ENCODE results near the gene IKZF5.

IKZF5 gene

DNA sequence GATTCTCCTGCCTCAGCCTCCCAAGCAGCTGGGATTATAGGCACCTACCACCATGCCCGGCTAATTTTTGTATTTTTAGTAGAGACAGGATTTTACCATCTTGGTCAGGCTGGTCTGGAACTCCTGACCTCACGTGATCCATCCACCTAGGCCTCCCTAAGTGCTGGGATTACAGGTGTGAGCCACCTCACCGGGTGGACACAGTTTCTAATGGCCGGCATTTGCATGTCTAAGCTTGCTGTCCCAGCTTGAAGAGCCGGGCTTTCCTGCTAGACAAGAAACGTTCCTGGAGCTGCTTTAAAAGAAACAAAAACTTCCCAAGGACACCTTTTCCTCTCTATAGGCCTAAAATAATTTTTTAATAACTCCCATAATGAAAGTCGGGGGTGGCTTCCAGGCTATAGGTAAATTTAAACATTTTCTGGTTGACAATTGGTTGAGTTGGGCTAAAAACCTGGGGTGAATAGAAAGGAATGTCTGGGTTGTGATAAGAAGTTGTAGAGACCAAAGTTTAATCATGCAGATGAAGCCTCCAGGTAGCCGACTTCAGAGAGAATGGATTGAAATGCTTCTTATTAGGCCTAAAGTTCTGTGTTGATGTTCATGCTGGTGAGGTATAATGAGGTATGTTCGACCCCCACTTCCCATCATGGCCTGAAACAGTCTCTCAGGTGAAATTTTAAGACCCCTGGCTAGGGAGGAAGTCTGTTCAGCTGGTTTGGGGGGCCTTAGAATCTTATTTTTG, 9.0 kb upstream of the IKZF5 start:
- no peaks in the 10 kb centered on the region for H3K27me3 ChIP-seq (replicated peaks; ENCODE audit: insufficient read depth, low read length)
- H3K36me3 ChIP-seq (replicated peaks; ENCODE audit: insufficient read depth, low read length) = no peaks in the 10 kb centered on the region
- H4K20me1 ChIP-seq (ENCODE audit: insufficient read depth, low read length) = no peaks in the 10 kb centered on the region
- no peaks in the 10 kb centered on the region for H3K9me3 ChIP-seq (replicated peaks; ENCODE audit: insufficient read depth, low read length)
- H3K4me1 ChIP-seq (ENCODE audit: low read length) = no peaks in the 10 kb centered on the region
- no peaks in the 10 kb centered on the region for H3K9me2 ChIP-seq (replicated peaks; ENCODE audit: insufficient read depth, low read length)
- no peak overlapping the region for H3K4me2 ChIP-seq (ENCODE audit: low read depth, low read length)
- no peak overlapping the region for H3K27ac ChIP-seq (ENCODE audit: low read length)
- no peak for DNase-seq
- TF ChIP-seq EZH2phosphoT487 (IDR thresholded peaks at IDR 0.05; ENCODE audit: low read length) = no peak
- no peaks in the 10 kb centered on the region for H3K79me2 ChIP-seq (ENCODE audit: low read length)
- no peaks in the 10 kb centered on the region for H3F3A ChIP-seq (ENCODE audit: insufficient read depth, low read length)
- no peak overlapping the region for H2AFZ ChIP-seq (ENCODE audit: low read length)
- H3K4me3 ChIP-seq (ENCODE audit: low read length) = no peak overlapping the region
- no peak overlapping the region for H3K9ac ChIP-seq (ENCODE audit: low read length)

DNA sequence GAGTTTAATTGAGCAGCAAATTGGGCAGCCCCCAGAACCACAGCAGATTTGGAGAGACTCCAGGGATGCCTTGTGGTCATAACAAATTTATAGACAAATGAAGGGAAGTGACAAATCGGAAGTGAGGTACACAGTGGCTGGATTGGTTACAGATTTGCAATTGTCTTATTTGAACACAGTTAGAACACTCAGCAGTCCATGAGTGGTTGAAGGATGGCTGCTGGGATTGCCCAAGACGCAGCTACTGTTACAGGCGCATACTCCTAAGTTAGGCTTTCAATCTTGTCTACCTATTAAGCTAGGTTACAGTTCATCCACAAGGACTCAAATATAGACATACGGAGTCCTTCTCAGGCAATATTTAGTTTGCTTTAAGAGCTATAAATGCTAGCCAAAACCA, 7.6 kb upstream of the IKZF5 start:
- DNase-seq = no peak
- Histone ChIP-seq H4K20me1 (ENCODE audit: insufficient read depth, low read length) (no peaks in the 10 kb centered on the region), H3K4me3 (ENCODE audit: low read length) (no peak overlapping the region), H3K27me3 (replicated peaks; ENCODE audit: insufficient read depth, low read length) (no peaks in the 10 kb centered on the region), H3K36me3 (replicated peaks; ENCODE audit: insufficient read depth, low read length) (no peaks in the 10 kb centered on the region), H3K9me2 (replicated peaks; ENCODE audit: insufficient read depth, low read length) (no peaks in the 10 kb centered on the region), H3K4me2 (ENCODE audit: low read depth, low read length) (no peak overlapping the region), H3K27ac (ENCODE audit: low read length) (no peak overlapping the region), H2AFZ (ENCODE audit: low read length) (no peak overlapping the region), H3K79me2 (ENCODE audit: low read length) (no peaks in the 10 kb centered on the region), H3K4me1 (ENCODE audit: low read length) (no peaks in the 10 kb centered on the region), H3K9ac (ENCODE audit: low read length) (no peak overlapping the region), H3K9me3 (replicated peaks; ENCODE audit: insufficient read depth, low read length) (no peaks in the 10 kb centered on the region), H3F3A (ENCODE audit: insufficient read depth, low read length) (no peaks in the 10 kb centered on the region)
- TF ChIP-seq EZH2phosphoT487 (IDR thresholded peaks at IDR 0.05; ENCODE audit: low read length) (no peak), EZH2 (optimal IDR thresholded peaks at IDR 0.05; ENCODE audit: low read depth, low read length) (no peak)
- TF ChIP-seq, protein P1, sequence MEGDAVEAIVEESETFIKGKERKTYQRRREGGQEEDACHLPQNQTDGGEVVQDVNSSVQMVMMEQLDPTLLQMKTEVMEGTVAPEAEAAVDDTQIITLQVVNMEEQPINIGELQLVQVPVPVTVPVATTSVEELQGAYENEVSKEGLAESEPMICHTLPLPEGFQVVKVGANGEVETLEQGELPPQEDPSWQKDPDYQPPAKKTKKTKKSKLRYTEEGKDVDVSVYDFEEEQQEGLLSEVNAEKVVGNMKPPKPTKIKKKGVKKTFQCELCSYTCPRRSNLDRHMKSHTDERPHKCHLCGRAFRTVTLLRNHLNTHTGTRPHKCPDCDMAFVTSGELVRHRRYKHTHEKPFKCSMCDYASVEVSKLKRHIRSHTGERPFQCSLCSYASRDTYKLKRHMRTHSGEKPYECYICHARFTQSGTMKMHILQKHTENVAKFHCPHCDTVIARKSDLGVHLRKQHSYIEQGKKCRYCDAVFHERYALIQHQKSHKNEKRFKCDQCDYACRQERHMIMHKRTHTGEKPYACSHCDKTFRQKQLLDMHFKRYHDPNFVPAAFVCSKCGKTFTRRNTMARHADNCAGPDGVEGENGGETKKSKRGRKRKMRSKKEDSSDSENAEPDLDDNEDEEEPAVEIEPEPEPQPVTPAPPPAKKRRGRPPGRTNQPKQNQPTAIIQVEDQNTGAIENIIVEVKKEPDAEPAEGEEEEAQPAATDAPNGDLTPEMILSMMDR (IDR thresholded peaks at IDR 0.05; ENCODE audit: low read length) = no peak

DNA sequence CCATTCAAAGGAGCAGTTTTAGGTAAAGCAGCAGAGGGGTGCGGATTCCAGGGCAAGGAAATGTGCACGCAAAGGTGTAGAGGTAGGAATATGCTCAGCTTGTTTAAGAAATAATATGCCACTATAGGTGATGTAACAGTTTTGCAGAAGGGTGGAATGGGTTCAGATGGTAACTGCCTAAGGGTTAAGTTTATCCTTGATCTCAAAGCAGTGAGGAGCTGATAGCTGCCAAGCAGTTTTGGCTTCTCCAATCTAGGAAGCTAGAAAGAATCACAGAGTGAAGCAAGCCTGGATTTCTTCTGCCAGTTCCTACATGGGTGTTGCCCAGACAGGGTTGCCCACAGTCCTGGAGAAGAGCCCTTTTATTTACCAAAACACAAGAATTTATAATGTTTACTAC, 6.2 kb upstream of the IKZF5 start:
- H3K4me2 ChIP-seq (ENCODE audit: low read depth, low read length) = no peak overlapping the region
- no peaks in the 10 kb centered on the region for H3K9me3 ChIP-seq (replicated peaks; ENCODE audit: insufficient read depth, low read length)
- H3K27me3 ChIP-seq (replicated peaks; ENCODE audit: insufficient read depth, low read length) = no peaks in the 10 kb centered on the region
- H3K79me2 ChIP-seq (ENCODE audit: low read length) = no peaks in the 10 kb centered on the region
- H3K9ac ChIP-seq (ENCODE audit: low read length) = no peak overlapping the region
- H2AFZ ChIP-seq (ENCODE audit: low read length) = no peak overlapping the region
- H3K9me2 ChIP-seq (replicated peaks; ENCODE audit: insufficient read depth, low read length) = no peaks in the 10 kb centered on the region
- H3F3A ChIP-seq (ENCODE audit: insufficient read depth, low read length) = no peaks in the 10 kb centered on the region
- H3K4me1 ChIP-seq (ENCODE audit: low read length) = no peaks in the 10 kb centered on the region
- H3K27ac ChIP-seq (ENCODE audit: low read length) = no peak overlapping the region
- H3K4me3 ChIP-seq (ENCODE audit: low read length) = no peak overlapping the region
- H4K20me1 ChIP-seq (ENCODE audit: insufficient read depth, low read length) = no peaks in the 10 kb centered on the region
- no peak for DNase-seq
- H3K36me3 ChIP-seq (replicated peaks; ENCODE audit: insufficient read depth, low read length) = no peaks in the 10 kb centered on the region
- TF ChIP-seq EZH2phosphoT487 (IDR thresholded peaks at IDR 0.05; ENCODE audit: low read length) (no peak), EZH2 (optimal IDR thresholded peaks at IDR 0.05; ENCODE audit: low read depth, low read length) (no peak)
- TF ChIP-seq, protein P1 (IDR thresholded peaks at IDR 0.05; ENCODE audit: low read length) = no peak

All from MM.1S (cell line).